ACC112 (cell line): ENCODE data around the gene IKBKG.
"Not testable (repeated sequence)": the region's sequence is repeated elsewhere in the genome, so short reads cannot be mapped to it uniquely, and the experiment has no call there.

Experiments
- H2AFZ ChIP-seq: fragments of 200-600 bp; sonication (generic); one replicate; pipeline ENCODE4 v1.6.0; 2017; ENCODE audit warnings: antibody characterized with exemption, low read length; ENCODE audit not compliant: unreplicated experiment
- H3K27ac ChIP-seq: fragments of 200-600 bp; sonication (generic); 2 replicates; pipeline ENCODE4 v1.5.1; 2014; ENCODE audit warnings: low read depth, mild to moderate bottlenecking, antibody characterized with exemption, low read length, moderate library complexity
- H3K27me3 ChIP-seq: fragments of 200-600 bp; sonication (generic); 2 replicates; pipeline ENCODE4 v1.6.1; 2014; ENCODE audit warnings: mild to moderate bottlenecking, antibody characterized with exemption, low read length, moderate library complexity, mixed read lengths; ENCODE audit not compliant: insufficient read depth
- H3K36me3 ChIP-seq: fragments of 200-600 bp; sonication (generic); 2 replicates; pipeline ENCODE4 v1.6.1; 2016; ENCODE audit warnings: mild to moderate bottlenecking, antibody characterized with exemption, low read length, moderate library complexity, mixed read lengths; ENCODE audit not compliant: insufficient read depth
- H3K4me1 ChIP-seq: fragments of 200-600 bp; sonication (generic); one replicate; pipeline ENCODE4 v1.6.1; 2016; ENCODE audit warnings: low read length, mixed read lengths; ENCODE audit not compliant: insufficient read depth, unreplicated experiment, control insufficient read depth
- H3K4me3 ChIP-seq: fragments of 200-600 bp; sonication (generic); 2 replicates; pipeline ENCODE4 v1.5.1; 2014; ENCODE audit warnings: mild to moderate bottlenecking, low read depth, low read length
- H3K79me2 ChIP-seq: fragments of 200-600 bp; sonication (generic); one replicate; pipeline ENCODE4 v1.6.0; 2016; ENCODE audit warnings: low read length; ENCODE audit not compliant: control insufficient read depth, unreplicated experiment, insufficient read depth

Gene IKBKG

GRCh38 chrX:154541896-154542722 is 5.3 kb upstream of the IKBKG start:
- H3K36me3 ChIP-seq: no peaks in the 10 kb centered on the region; the same call in 1 of the 2 replicates
- peaks cover 37% of the 10 kb centered on the region for H3K79me2 ChIP-seq
- H3K4me1 ChIP-seq: peaks cover 39% of the 10 kb centered on the region
- no peak overlapping the region for H2AFZ ChIP-seq
- peak overlapping the region; percentile 99 for H3K27ac ChIP-seq
- H3K4me3 ChIP-seq: peak overlapping the region; percentile 69
- H3K27me3 ChIP-seq: no peaks in the 10 kb centered on the region

GRCh38 chrX:154542723-154543424 is 4.5 kb upstream of the IKBKG start:
- H3K36me3 ChIP-seq: no peaks in the 10 kb centered on the region; the same call in 1 of the 2 replicates
- peak overlapping the region; percentile 99 for H3K27ac ChIP-seq
- peaks cover 39% of the 10 kb centered on the region for H3K4me1 ChIP-seq
- H2AFZ ChIP-seq: no peak overlapping the region
- H3K79me2 ChIP-seq: peaks cover 38% of the 10 kb centered on the region
- H3K27me3 ChIP-seq: no peaks in the 10 kb centered on the region
- H3K4me3 ChIP-seq: peak overlapping the region; percentile 69

GRCh38 chrX:154545673-154546274 is 1.6 kb upstream of the IKBKG start:
- peak overlapping the region; percentile 84 for H3K4me3 ChIP-seq
- H3K36me3 ChIP-seq: no peaks in the 10 kb centered on the region; the same call in 1 of the 2 replicates
- no peak overlapping the region for H2AFZ ChIP-seq
- no peaks in the 10 kb centered on the region for H3K27me3 ChIP-seq
- peaks cover 44% of the 10 kb centered on the region for H3K4me1 ChIP-seq
- peaks cover 52% of the 10 kb centered on the region for H3K79me2 ChIP-seq
- no peak overlapping the region for H3K27ac ChIP-seq

- peaks cover 55% of the 10 kb centered on the region for H3K79me2 ChIP-seq
- peaks cover 36% of the 10 kb centered on the region for H3K4me1 ChIP-seq
- no peaks in the 10 kb centered on the region; the same call in 1 of the 2 replicates for H3K36me3 ChIP-seq
- peak within 1 kb of the TSS; percentile 90 for H3K27ac ChIP-seq
- H3K4me3 ChIP-seq: peak within 1 kb of the TSS; percentile 84
- H2AFZ ChIP-seq: peak within 1 kb of the TSS; percentile 13
- no peaks in the 10 kb centered on the region for H3K27me3 ChIP-seq
Observed at GRCh38 chrX:154546354-154547244, 821 bp upstream of the IKBKG start, which contains the start of gene G6PD. TSS of gene G6PD (minus strand) at chrX:154546846. CDS start at chrX:154546155, 691 bp downstream.

GRCh38 chrX:154548028-154548316 is 552 bp downstream of the IKBKG start:
- Histone ChIP-seq H3K27me3 (no peaks in the 10 kb centered on the region), H2AFZ (no peak overlapping the region), H3K4me1 (peaks cover 24% of the 10 kb centered on the region), H3K36me3 (no peaks in the 10 kb centered on the region; the same call in 1 of the 2 replicates), H3K4me3 (peak overlapping the region; percentile 84), H3K79me2 (peaks cover 58% of the 10 kb centered on the region), H3K27ac (peak overlapping the region; percentile 90)

- Histone ChIP-seq H3K36me3 (no peaks in the 10 kb centered on the region; the same call in 1 of the 2 replicates), H3K79me2 (peaks cover 56% of the 10 kb centered on the region), H2AFZ (no peak overlapping the region), H3K27ac (no peak overlapping the region), H3K4me1 (peaks cover 14% of the 10 kb centered on the region), H3K27me3 (no peaks in the 10 kb centered on the region), H3K4me3 (peak overlapping the region; percentile 49)
Observed at GRCh38 chrX:154549766-154550165, 2.3 kb downstream of the IKBKG start.

GRCh38 chrX:154552112-154552806 is 4.8 kb downstream of the IKBKG start:
- H3K4me3 ChIP-seq, H3K27me3 ChIP-seq, H3K36me3 ChIP-seq, H2AFZ ChIP-seq, H3K27ac ChIP-seq: not testable (repeated sequence)
- H3K79me2 ChIP-seq: peaks cover 42% of the 10 kb centered on the region
- peaks cover 12% of the 10 kb centered on the region for H3K4me1 ChIP-seq

- not testable (repeated sequence) for H3K27ac ChIP-seq, H2AFZ ChIP-seq, H3K36me3 ChIP-seq
Observed at GRCh38 chrX:154558060-154558690, 10.8 kb downstream of the IKBKG start.

GRCh38 chrX:154558896-154559295 is 11.5 kb downstream of the IKBKG start:
- not testable (repeated sequence) for H3K4me1 ChIP-seq, H3K27me3 ChIP-seq

More at GRCh38 chrX:154558060-154558690, 10.8 kb downstream of the IKBKG start:
- not testable (repeated sequence) for H3K27me3 ChIP-seq, H3K4me3 ChIP-seq, H3K79me2 ChIP-seq, H3K4me1 ChIP-seq

More at GRCh38 chrX:154558896-154559295, 11.5 kb downstream of the IKBKG start:
- not testable (repeated sequence) for H3K27ac ChIP-seq, H3K4me3 ChIP-seq, H3K36me3 ChIP-seq, H3K79me2 ChIP-seq, H2AFZ ChIP-seq
